ENCODE data around the gene HDAC5. TPM values are rescaled to one million over a fixed set of nuclear protein-coding genes. Genes with fewer than 3 reads are reported as not detected.

The HDAC5 gene
- total and polyA plus RNA-seq, 2 of the 8 experiments (the other 6 are each of a cell fraction or from before 2014, with no cell fraction given): 48.5 to 54.4 TPM

- Histone ChIP-seq H2BK12ac (ENCODE audit: low read depth, low read length) (no peak overlapping the region), H2BK15ac (ENCODE audit: low read length) (no peak overlapping the region), H4K8ac (ENCODE audit: extremely low read depth, insufficient read depth, low read length) (no peak overlapping the region), H3K4ac (replicated peaks; ENCODE audit: insufficient read length, low read depth, low read length) (no peak overlapping the region), H3K79me1 (ENCODE audit: low read depth, low read length) (peaks cover 40% of the 10 kb centered on the region), H3K4me2 (ENCODE audit: insufficient read depth in 1 of 2, low read depth in 2 of 2, low read length in 2 of 2) (no peak overlapping the region), H3K9ac (replicated peaks in 1 of 4; ENCODE audit: extremely low read depth in 1 of 4, low read depth in 3 of 4, low read length in 3 of 4) (no peak overlapping the region; a peak in 1 of 7 replicates), H3K9me3 (ENCODE audit: insufficient read depth in 2 of 2, low read depth in 1 of 2, low read length in 1 of 2) (no peaks in the 10 kb centered on the region), H3K4me3 (ENCODE audit: extremely low read depth in 1 of 4, insufficient read depth in 2 of 4, low read depth in 3 of 4, low read length in 4 of 4) (no peak overlapping the region), H3K56ac (replicated peaks; ENCODE audit: insufficient read length, low read depth, low read length) (no peak overlapping the region), H2AFZ (ENCODE audit: low read length) (no peak overlapping the region), H2BK5ac (ENCODE audit: low read depth, low read length) (peak overlapping the region; percentile 60; the same call in 1 of the 2 replicates), H2BK120ac (replicated peaks; ENCODE audit: low read depth, low read length) (no peak overlapping the region), H2AK5ac (ENCODE audit: low read depth, low read length) (no peak overlapping the region), H3K23ac (ENCODE audit: insufficient read length) (no peak overlapping the region), H3K27ac (ENCODE audit: low read depth, low read length) (no peak overlapping the region), H3K18ac (ENCODE audit: extremely low read depth, low read length) (no peak overlapping the region), H4K91ac (replicated peaks; ENCODE audit: insufficient read length, low read length) (no peak overlapping the region), H2BK20ac (ENCODE audit: low read length) (no peak overlapping the region), H3K36me3 (ENCODE audit: control insufficient read depth in 2 of 4, insufficient read depth in 4 of 4, low read length in 3 of 4) (no peaks in the 10 kb centered on the region; a peak in 2 of 8 replicates), H4K20me1 (replicated peaks in 1 of 2; ENCODE audit: control insufficient read depth in 1 of 2, insufficient read depth in 2 of 2, low read length in 2 of 2) (peaks cover 3 to 11% of the 10 kb centered on the region in 2 experiments), H3K4me1 (replicated peaks in 1 of 4; ENCODE audit: control insufficient read depth in 3 of 4, insufficient read depth in 4 of 4, low read length in 3 of 4) (peaks cover 13 to 31% (median 22%) of the 10 kb centered on the region in 4 experiments), H3K23me2 (ENCODE audit: low read depth, low read length) (no peaks in the 10 kb centered on the region; the same call in 1 of the 2 replicates), H3K27me3 (replicated peaks in 1 of 4; ENCODE audit: control insufficient read depth in 3 of 4, extremely low read depth in 1 of 4, insufficient read depth in 3 of 4, low read length in 3 of 4) (no peaks in the 10 kb centered on the region; a peak in 1 of 7 replicates), H4K5ac (ENCODE audit: insufficient read length, low read depth, low read length) (no peak overlapping the region), H3K14ac (ENCODE audit: insufficient read length) (no peak overlapping the region), H3K79me2 (ENCODE audit: control insufficient read depth in 1 of 2, insufficient read depth in 2 of 2, low read length in 2 of 2) (peaks cover 0 to 80% of the 10 kb centered on the region in 2 experiments; a peak in 2 of 4 replicates)
- no peak for FAIRE-seq
- WGBS, 2 experiments (ENCODE audit: extremely low coverage in 1 of 2, insufficient coverage in 1 of 2, insufficient read length in 1 of 2, insufficient replicate concordance in 2 of 2, low coverage in 1 of 2, low lambda C conversion rate in 2 of 2, missing lambda C conversion rate in 1 of 2): 79% methylated on average over 17 of the region's 18 CpGs; no CpG with 5 or more reads in 1 of the 2 experiments
- ChIA-PET POLR2A (ENCODE audit: partially characterized antibody) (interaction anchor here (1.0 to 2.9 kb wide), 6 partner anchors 11 to 52 kb away, joined by 3 to 15 read pairs (median 3); no protein-coding TSS in a partner anchor), CTCF (ENCODE audit: partially characterized antibody) (interaction anchor here (0.6 to 20.6 kb wide), 21 partner anchors 11 to 1047 kb away, joined by 3 to 638 read pairs (median 5); partner anchors contain the start of gene ASB16)
- TF ChIP-seq TEAD4 (IDR thresholded peaks at IDR 0.05; ENCODE audit: low read depth, low read length): no peak
- TF ChIP-seq GTF2F1 (IDR thresholded peaks at IDR 0.05; ENCODE audit: borderline replicate concordance, low read depth, low read length): no peak
- no peak for TF ChIP-seq BRCA1 (IDR thresholded peaks at IDR 0.05; ENCODE audit: low read depth, low read length)
- TF ChIP-seq EP300 (IDR thresholded peaks at IDR 0.05; ENCODE audit: borderline replicate concordance in 1 of 2, low read depth in 2 of 2, low read length in 2 of 2): no peak
- TF ChIP-seq CTCF (IDR thresholded peaks at IDR 0.05; ENCODE audit: control extremely low read depth in 1 of 3, insufficient read depth in 1 of 3, low read depth in 1 of 3, low read length in 3 of 3): no peak
- no peak for TF ChIP-seq TAF7 (optimal IDR thresholded peaks at IDR 0.05; ENCODE audit: borderline replicate concordance, low read depth, low read length)
- TF ChIP-seq CHD1 (IDR thresholded peaks at IDR 0.05; ENCODE audit: low read depth, low read length): no peak
- no peak for TF ChIP-seq JUN (IDR thresholded peaks at IDR 0.05; ENCODE audit: low read depth, low read length)
- no peak for TF ChIP-seq ASH2L (IDR thresholded peaks at IDR 0.05; ENCODE audit: low read length)
- TF ChIP-seq MAX (IDR thresholded peaks at IDR 0.05): no peak
- no peak for TF ChIP-seq SP1 (IDR thresholded peaks at IDR 0.05; ENCODE audit: low read depth, low read length)
- DNase-seq (ENCODE audit: low read depth in 1 of 2, low spot score in 2 of 2): no peak
Measured at GRCh38 chr17:44117351-44117750, 6.1 kb downstream of the HDAC5 start.

Data from H1 (cell line).